ENCODE results near the gene FOXD4L6.
"Not testable (repeated sequence)": the region's sequence is repeated elsewhere in the genome, so short reads cannot be mapped to it uniquely, and the experiment has no call there.

FOXD4L6 gene

GRCh38 chr9:41100508-41100907 is 28.0 kb downstream of the FOXD4L6 start:
- DNase-seq (ENCODE audit: low read depth, low spot score) = not testable (repeated sequence)

- DNase-seq (ENCODE audit: low read depth, low spot score) = not testable (repeated sequence)
Measured at GRCh38 chr9:41098759-41099158, 29.7 kb downstream of the FOXD4L6 start.

- not testable (repeated sequence) for DNase-seq (ENCODE audit: low read depth, low spot score)
Measured at GRCh38 chr9:41095060-41095459, 33.4 kb downstream of the FOXD4L6 start.

GRCh38 chr9:41094010-41094773 is 34.3 kb downstream of the FOXD4L6 start:
- DNase-seq (ENCODE audit: low read depth, low spot score) = not testable (repeated sequence)

- DNase-seq (ENCODE audit: low read depth, low spot score) = not testable (repeated sequence)
Measured at GRCh38 chr9:41090922-41091321, 37.6 kb downstream of the FOXD4L6 start.

GRCh38 chr9:41090386-41090785 is 38.1 kb downstream of the FOXD4L6 start:
- DNase-seq (ENCODE audit: low read depth, low spot score) = not testable (repeated sequence)

- DNase-seq (ENCODE audit: low read depth, low spot score) = not testable (repeated sequence)
Measured at GRCh38 chr9:41088450-41089059, 39.9 kb downstream of the FOXD4L6 start.

- not testable (repeated sequence) for DNase-seq (ENCODE audit: low read depth, low spot score)
Measured at GRCh38 chr9:41087929-41088328, 40.6 kb downstream of the FOXD4L6 start.

- DNase-seq (ENCODE audit: low read depth, low spot score) = not testable (repeated sequence)
Measured at GRCh38 chr9:41087157-41087780, 41.2 kb downstream of the FOXD4L6 start.

GRCh38 chr9:41086685-41087084 is 41.8 kb downstream of the FOXD4L6 start:
- not testable (repeated sequence) for DNase-seq (ENCODE audit: low read depth, low spot score)

GRCh38 chr9:41086215-41086614 is 42.3 kb downstream of the FOXD4L6 start:
- DNase-seq (ENCODE audit: low read depth, low spot score) = not testable (repeated sequence)

GRCh38 chr9:41082358-41082757 is 46.1 kb downstream of the FOXD4L6 start:
- DNase-seq (ENCODE audit: low read depth, low spot score) = not testable (repeated sequence)

GRCh38 chr9:41079464-41079863 is 49.0 kb downstream of the FOXD4L6 start:
- not testable (repeated sequence) for DNase-seq (ENCODE audit: low read depth, low spot score)

- DNase-seq (ENCODE audit: low read depth, low spot score) = not testable (repeated sequence)
Measured at GRCh38 chr9:41077586-41077985, 50.9 kb downstream of the FOXD4L6 start.
